Breast epithelium (tissue), 4 donors: ENCODE results near the gene TIMM44. TPM values are rescaled to one million over a fixed set of nuclear protein-coding genes. Genes with fewer than 3 reads are reported as not detected.
"Not testable (repeated sequence)": the region's sequence is repeated elsewhere in the genome, so short reads cannot be mapped to it uniquely, and the experiment has no call there.

Experiments
- DNase-seq, 2 donors: peaks; one replicate each; pipeline ENCODE4 v3.0.0-alpha.2; 2019; ENCODE audit warnings: low spot score in 2 of 2
- H3K27ac ChIP-seq, 2 donors: fragments of 200-600 bp; sonication (generic) in 1 of 2; one replicate each; pipeline ENCODE4 v1.5.1; 2016 to 2019; ENCODE audit warnings: mild to moderate bottlenecking in 1 of 2
- H3K27me3 ChIP-seq, 2 donors: fragments of 200-600 bp; sonication (generic) in 1 of 2; one replicate each; pipeline versions ENCODE4 v1.5.1 to v1.6.0; 2017 to 2019; ENCODE audit warnings: control low read depth in 1 of 2, mild to moderate bottlenecking in 1 of 2
- H3K36me3 ChIP-seq: fragments of 200-600 bp; one replicate; pipeline ENCODE4 v1.5.1; 2019
- H3K4me1 ChIP-seq, 2 donors: fragments of 200-600 bp; sonication (generic); one replicate each; pipeline ENCODE4 v1.5.1; 2016 to 2019; ENCODE audit warnings: control low read depth in 1 of 2
- H3K4me3 ChIP-seq, 3 donors: fragments of 200-600 bp; sonication (generic); 1 replicate in 2 of 3; 2 replicates in 1 of 3; pipeline ENCODE4 v1.5.1; 2016 to 2019; ENCODE audit warnings: mild to moderate bottlenecking in 3 of 3, moderate library complexity in 2 of 3
- H3K9me3 ChIP-seq, 2 donors: fragments of 200-600 bp; sonication (generic) in 1 of 2; one replicate each; pipeline ENCODE4 v1.5.1; 2016 to 2019; ENCODE audit warnings: control low read depth in 1 of 2
- POLR2A ChIP-seq: fragments of 450-650 bp; IDR thresholded peaks from one replicate; pipeline ENCODE4 v1.6.1; 2016; ENCODE audit warnings: antibody characterized with exemption, mild to moderate bottlenecking, moderate library complexity
- POLR2AphosphoS5 ChIP-seq, 3 donors: sonication (generic); formaldehyde crosslinking; IDR thresholded peaks; one replicate each; pipeline ENCODE4 v1.6.1; 2017; ENCODE audit warnings: antibody characterized with exemption in 3 of 3
- intact Hi-C: fragments of 100-400 bp; cut with DNase I; formaldehyde crosslinking; loops from one replicate; pipeline ENCODE4 v1.15.1; 2023; ENCODE audit warnings: low total_unique reads
- total RNA-seq, 3 donors: library from RNA; depleted of rRNA; stranded (reverse); fragments of >200 nt; gene quantifications; one replicate each; pipeline ENCODE4 v1.1.0, GENCODE V29; 2016
- TF ChIP-seq, protein P1 (sequence below), 3 donors: fragments of 450-650 bp; IDR thresholded peaks; one replicate each; pipeline ENCODE4 v1.5.1; 2016 to 2017; ENCODE audit warnings: antibody characterized with exemption in 3 of 3, mild to moderate bottlenecking in 3 of 3, moderate library complexity in 3 of 3

Gene TIMM44
- total RNA-seq, 3 donors from 2014 or later = 29.3 to 59.6 (median 57.8) TPM

DNA sequence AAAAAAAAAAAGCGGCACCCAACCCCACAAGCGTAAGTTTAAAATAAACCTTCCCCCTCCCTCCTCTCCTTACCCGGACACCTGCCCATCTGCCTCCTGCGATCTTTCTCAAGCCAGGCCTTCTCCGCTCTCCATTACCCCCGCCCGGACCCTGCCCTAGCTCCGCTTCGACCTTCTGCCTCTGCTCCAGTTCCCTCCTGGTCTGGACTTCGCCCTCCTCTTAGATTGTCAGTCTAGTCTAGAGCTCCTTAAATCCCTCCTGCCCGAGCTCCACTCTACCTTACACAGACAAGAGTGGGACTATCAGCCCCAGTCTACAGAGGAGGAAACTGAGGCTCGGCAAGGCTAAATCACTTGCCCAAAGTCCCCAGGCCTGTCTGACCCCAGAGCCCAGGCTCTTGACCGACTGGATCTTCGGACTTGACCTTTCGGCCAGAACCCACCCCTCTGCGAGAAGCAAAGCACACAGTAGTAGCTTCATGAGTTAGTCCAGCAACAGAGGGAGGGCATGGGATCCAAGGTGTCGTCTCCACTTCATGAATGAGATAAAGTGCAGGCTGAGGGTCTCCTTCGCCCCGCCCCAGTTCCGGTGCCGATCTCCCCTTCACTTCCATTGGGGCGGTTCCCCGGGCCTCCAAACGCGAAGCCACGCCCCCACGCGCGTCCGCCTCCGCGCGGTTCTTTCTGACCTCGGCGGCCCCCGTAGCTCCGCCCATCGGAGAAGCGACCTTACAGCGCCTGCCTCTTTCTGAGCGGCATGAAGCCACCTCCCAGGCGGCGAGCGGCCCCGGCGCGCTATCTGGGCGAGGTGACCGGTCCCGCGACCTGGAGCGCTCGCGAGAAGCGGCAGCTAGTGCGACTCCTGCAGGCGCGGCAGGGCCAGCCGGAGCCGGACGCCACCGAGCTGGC, 23.6 kb downstream of the TIMM44 start, which contains the start of gene SNAPC2:
Gene SNAPC2 (plus strand): TSS at position 729 of the 909 bp plus-strand sequence. CDS start 29 bp downstream, at position 758.
- H3K27ac ChIP-seq = peak within 1 kb of the TSS; percentile 90 to 93
- H3K27me3 ChIP-seq = peaks cover 10 to 40% of the 10 kb centered on the region in 2 donors
- peak; percentile 95 to 96 for DNase-seq
- peaks cover 14 to 36% of the 10 kb centered on the region in 2 donors for H3K4me1 ChIP-seq
- H3K9me3 ChIP-seq = no peaks in the 10 kb centered on the region
- H3K4me3 ChIP-seq = peak within 1 kb of the TSS; percentile 58 to 87 (median 67)
- TF ChIP-seq POLR2AphosphoS5 (IDR thresholded peaks at IDR 0.05) (peak; percentile 78 to 87 (median 81)), POLR2A (no peak)
- TF ChIP-seq, protein P1, sequence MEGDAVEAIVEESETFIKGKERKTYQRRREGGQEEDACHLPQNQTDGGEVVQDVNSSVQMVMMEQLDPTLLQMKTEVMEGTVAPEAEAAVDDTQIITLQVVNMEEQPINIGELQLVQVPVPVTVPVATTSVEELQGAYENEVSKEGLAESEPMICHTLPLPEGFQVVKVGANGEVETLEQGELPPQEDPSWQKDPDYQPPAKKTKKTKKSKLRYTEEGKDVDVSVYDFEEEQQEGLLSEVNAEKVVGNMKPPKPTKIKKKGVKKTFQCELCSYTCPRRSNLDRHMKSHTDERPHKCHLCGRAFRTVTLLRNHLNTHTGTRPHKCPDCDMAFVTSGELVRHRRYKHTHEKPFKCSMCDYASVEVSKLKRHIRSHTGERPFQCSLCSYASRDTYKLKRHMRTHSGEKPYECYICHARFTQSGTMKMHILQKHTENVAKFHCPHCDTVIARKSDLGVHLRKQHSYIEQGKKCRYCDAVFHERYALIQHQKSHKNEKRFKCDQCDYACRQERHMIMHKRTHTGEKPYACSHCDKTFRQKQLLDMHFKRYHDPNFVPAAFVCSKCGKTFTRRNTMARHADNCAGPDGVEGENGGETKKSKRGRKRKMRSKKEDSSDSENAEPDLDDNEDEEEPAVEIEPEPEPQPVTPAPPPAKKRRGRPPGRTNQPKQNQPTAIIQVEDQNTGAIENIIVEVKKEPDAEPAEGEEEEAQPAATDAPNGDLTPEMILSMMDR (IDR thresholded peaks at IDR 0.05) = peak in 1 of 3 donors; percentile 18
- H3K36me3 ChIP-seq = no peaks in the 10 kb centered on the region
- intact Hi-C loops = no loop called here

DNA sequence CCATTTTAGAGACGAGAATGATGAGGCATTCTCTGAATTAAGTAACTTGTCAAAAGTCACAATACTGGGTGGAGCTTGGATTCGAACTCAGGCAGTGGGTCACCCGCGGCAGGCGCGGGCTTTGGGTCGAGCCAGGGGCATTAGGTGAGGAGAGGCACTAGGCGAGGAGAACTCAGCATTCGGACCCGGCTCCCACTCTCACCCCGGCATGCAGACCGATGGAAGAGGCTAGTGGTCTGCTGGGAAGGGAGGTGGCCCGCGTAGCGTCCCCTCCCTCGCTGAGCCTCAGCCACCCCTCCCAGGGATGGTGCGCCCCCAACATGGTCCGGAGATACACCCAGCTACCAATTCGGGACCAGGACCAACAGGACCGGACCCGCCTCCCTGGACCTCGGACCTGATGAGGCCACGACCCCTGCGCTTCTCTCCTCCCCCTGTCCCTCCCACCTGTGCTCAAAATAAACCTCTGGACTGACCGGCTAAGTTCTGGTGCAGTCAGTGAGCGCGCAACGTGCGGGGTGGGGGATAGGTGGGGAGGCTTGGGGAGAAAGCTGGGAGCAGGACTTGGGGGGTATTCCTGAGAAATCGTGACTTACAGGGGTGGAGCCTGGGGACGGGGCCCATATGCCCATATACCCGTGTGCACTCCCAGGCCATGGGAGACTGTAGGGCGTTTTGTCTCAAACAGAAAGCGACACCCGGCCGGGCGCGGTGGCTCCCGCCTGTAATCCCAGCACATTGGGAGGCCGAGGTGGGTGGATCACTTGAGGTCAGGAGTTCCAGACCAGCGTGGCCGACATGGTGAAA, 24.6 kb downstream of the TIMM44 start:
- no peak overlapping the region for H3K27ac ChIP-seq
- TF ChIP-seq POLR2A (no peak), POLR2AphosphoS5 (IDR thresholded peaks at IDR 0.05) (no peak)
- TF ChIP-seq, protein P1 (IDR thresholded peaks at IDR 0.05) = no peak
- H3K9me3 ChIP-seq = no peaks in the 10 kb centered on the region
- H3K36me3 ChIP-seq = no peaks in the 10 kb centered on the region
- intact Hi-C loops = no loop called here
- H3K4me1 ChIP-seq = peaks cover 14 to 32% of the 10 kb centered on the region in 2 donors
- no peak for DNase-seq
- H3K27me3 ChIP-seq = peaks cover 10 to 40% of the 10 kb centered on the region in 2 donors
- H3K4me3 ChIP-seq = no peak overlapping the region

DNA sequence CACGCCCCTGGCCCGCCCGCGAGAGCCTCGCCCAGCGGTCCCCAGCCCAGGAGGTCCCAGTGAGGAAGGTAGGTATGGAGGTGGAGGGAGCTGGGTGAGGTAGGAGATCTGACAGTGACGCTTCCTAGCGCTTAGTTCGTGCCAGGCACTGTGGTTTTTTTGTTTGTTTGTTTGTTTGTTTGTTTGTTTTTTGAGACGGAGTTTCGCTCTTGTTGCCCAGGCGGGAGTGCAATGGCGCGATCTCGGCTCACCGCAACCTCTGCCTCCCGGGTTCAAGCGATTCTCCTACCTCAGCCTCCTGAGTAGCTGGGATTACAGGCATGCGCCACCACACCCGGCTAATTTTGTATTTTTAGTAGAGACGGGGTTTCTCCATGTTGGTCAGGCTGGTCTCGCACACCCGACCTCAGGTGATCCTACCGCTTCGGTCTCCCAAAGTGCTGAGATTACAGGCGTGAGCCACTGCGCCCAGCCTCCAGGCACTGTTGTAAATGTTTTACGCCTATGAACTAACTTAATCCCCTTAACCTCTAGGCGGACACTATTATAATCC, 25.3 kb downstream of the TIMM44 start:
- H3K9me3 ChIP-seq, H3K36me3 ChIP-seq, intact Hi-C loops, DNase-seq: not testable (repeated sequence)
- Histone ChIP-seq H3K27me3 (peaks cover 10 to 40% of the 10 kb centered on the region in 2 donors), H3K4me1 (peaks cover 14 to 32% of the 10 kb centered on the region in 2 donors), H3K27ac (peak overlapping the region in 1 of 2 donors; percentile 9), H3K4me3 (peak overlapping the region in 2 of 3 donors; percentile 39 to 66)
- TF ChIP-seq, protein P1 (IDR thresholded peaks at IDR 0.05) = peak in 1 of 3 donors; percentile 1

DNA sequence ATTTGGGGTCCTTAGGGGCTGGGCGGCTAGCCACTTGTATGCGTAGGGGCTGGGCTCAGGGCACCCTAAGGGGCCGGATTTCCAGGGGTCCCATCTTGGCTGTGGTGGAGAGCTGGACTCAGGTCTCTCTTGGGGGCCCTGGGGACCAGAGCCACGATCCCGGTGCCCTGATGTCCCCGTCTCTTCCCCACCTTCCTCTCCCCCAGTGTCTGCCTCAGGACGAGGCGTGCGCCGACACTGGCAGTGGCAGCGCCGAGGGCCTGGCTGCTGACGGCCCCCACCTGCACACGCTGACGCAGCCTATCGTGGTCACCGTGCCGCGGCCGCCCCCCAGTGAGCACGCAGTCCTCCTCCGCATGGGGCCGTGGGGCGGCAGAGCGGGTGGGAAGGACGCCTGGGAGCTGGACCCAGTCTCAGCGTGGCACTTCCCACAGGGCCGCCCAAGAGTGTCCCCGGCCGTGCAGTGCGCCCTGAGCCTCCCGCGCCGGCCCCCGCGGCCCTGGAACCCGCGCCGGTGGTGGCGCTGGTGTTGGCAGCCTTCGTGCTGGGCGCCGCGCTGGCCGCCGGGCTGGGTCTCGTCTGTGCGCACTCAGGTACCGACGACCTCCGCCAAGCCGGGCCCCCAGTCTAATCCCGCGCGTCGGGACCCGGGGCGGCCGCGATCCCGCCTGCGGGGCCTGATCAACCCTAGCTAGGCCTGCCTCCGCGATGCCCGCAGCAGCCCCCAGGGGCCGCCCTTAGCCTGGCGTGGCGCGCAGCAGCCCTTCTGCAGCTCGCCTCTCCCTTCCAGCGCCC, 26.0 kb downstream of the TIMM44 start:
- H3K27me3 ChIP-seq = peaks cover 10 to 40% of the 10 kb centered on the region in 2 donors
- peak overlapping the region in 1 of 2 donors; percentile 9 for H3K27ac ChIP-seq
- peaks cover 14 to 32% of the 10 kb centered on the region in 2 donors for H3K4me1 ChIP-seq
- peaks cover 4% of the 10 kb centered on the region for H3K36me3 ChIP-seq
- H3K4me3 ChIP-seq = peak overlapping the region; percentile 16 to 66 (median 39)
- DNase-seq = no peak
- no peaks in the 10 kb centered on the region for H3K9me3 ChIP-seq
- no peak for TF ChIP-seq POLR2A
- peak in 1 of 3 donors; percentile 22 for TF ChIP-seq POLR2AphosphoS5 (IDR thresholded peaks at IDR 0.05)
- TF ChIP-seq, protein P1 (IDR thresholded peaks at IDR 0.05) = peak in 1 of 3 donors; percentile 23
- intact Hi-C loops = no loop called here
